ENCODE data around the gene PCNT.

GRCh38 chr21:46325073-46325912, 1.3 kb downstream of the PCNT start:
- no peak for TF ChIP-seq CTCF (IDR thresholded peaks at IDR 0.05)
- TF ChIP-seq POLR2A (IDR thresholded peaks at IDR 0.05), result no peak

Measured in lower leg skin (tissue), 3 donors.